HG03342 (cell line): ENCODE measurements around the gene DPP6.

Experiments
- ATAC-seq: cut with Tn5 transposase; IDR thresholded peaks from one replicate; pipeline ENCODE4 v1.9.1; 2021; ENCODE audit warnings: mild to moderate bottlenecking, moderate library complexity; ENCODE audit not compliant: unreplicated experiment

The DPP6 gene

DNA sequence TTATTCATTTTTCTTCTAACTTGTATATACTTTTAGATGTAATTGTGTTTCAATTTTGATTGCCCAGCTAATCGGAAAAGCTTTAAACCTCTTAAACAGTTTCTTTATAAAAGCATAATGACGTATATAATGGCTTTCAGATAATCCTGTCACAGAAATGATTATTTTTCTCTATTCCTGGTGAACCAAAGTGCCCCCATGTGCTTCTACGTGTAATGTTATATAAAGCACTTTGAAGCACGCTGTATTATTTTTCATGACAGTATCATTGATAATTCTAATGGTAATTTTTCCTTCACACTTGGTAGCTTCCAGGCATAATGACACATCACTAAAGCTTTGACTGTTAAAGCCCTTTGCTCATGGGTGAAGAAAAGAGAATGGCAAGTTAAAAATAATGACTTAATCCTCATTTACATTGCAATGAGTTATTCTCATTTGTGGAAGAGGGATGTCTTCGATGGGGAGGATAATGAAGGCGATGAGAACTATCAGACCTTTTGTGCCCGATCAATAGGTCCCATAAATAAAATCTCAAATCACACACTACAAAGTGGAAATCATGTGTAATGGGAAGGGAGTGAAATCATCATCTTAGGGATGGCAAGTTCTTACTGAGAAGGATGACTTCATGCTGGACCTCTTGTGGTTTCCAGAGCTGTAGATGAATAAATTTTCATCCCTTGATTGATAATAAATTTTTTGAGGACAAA lies 460.1 kb downstream of the DPP6 start:
- no peak for ATAC-seq

DNA sequence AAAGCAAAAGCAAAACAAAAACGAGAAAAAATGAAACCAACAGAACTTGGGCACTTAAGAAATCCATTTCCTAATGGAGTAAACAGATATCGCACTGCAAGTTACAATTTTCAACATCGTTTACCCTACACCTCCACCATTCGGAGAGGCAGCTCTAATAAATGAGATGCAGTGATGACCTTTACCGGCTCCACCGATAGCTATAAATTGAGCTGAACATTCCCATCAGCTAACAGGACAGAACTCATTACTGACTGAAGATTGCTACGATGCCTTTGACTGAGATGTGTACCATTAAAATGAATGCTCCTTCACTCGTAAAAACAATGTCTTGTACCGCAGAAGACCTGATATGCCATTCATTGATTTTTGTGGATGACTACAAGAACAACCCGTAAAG lies 465.6 kb downstream of the DPP6 start:
- ATAC-seq = no peak

DNA sequence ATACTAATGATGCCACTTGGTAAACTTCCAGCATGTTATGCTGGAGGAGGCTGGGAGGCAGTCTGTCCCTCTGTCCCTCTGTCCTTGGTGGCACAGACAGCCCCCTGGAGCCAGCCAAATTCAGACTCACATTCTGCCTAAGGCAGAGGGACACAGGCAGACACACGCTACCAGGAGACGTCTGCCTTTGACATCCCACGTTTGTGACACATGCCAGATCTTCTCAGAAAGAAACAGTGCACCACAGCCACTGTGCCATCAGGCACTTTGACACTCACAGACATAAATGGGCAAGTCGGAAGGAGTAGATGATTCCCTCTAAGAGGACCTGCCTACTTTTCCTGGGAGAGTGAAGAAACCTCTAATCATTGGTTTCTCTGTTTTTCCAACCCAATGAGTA lies 467.0 kb downstream of the DPP6 start:
- ATAC-seq = no peak

- no peak for ATAC-seq
Observed at GRCh38 chr7:154530136-154530535, 477.9 kb downstream of the DPP6 start.

DNA sequence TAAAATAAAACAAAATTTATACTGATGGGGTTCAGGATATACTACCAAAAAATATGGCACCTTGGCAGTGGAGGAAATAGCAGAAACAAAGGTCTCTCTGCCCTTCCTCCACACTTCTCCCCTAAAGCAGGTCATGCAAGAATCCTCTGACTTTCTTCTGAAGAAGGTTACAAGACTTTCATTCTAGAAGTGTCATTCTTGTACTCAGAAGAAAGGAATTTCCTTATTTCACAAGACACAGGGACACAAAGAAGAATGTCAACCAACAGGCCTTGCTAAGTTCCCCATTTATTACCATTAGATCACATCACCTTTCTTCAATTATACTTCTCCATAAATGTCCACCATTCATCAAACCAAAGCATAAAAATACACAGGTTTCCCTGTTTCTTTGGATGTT lies 480.6 kb downstream of the DPP6 start:
- no peak for ATAC-seq

DNA sequence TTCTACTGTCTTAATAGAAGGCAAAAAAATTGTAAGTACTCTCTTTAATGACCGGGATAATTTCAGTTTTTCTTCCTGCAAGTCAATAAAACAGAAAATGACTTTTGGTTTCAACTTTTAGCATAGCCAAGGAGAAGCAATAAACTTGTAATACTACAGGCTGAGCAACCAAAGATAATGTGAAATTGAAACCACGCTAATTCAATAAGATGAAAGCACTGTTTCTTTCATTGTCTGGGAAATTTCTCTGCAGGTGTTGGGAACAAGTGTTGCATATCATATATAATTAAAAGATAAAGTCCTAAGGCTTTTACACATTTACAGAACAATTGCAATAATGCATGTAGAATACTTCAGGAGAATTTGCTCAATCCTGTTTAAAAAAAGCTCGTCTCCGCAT lies 488.4 kb downstream of the DPP6 start:
- ATAC-seq = no peak

DNA sequence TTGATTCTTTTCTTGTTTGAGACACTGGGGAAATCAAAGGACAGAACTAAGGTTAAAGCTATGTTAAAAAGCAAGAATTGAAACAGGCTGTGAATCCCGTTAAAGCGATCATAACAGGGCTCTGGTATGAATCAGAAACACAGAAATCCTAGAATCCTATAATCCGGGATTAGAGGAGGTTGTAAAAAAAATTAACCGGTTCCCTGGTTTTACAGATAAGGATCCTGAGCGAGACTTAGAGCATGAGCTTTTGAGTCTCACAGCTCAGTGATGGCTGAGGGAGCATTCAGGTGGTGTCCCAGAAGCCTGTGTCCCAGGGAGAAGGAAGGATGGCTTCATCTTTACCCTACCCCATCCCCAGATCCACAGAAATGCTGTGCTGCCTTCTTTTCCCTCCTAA lies 489.4 kb downstream of the DPP6 start:
- ATAC-seq = no peak

DNA sequence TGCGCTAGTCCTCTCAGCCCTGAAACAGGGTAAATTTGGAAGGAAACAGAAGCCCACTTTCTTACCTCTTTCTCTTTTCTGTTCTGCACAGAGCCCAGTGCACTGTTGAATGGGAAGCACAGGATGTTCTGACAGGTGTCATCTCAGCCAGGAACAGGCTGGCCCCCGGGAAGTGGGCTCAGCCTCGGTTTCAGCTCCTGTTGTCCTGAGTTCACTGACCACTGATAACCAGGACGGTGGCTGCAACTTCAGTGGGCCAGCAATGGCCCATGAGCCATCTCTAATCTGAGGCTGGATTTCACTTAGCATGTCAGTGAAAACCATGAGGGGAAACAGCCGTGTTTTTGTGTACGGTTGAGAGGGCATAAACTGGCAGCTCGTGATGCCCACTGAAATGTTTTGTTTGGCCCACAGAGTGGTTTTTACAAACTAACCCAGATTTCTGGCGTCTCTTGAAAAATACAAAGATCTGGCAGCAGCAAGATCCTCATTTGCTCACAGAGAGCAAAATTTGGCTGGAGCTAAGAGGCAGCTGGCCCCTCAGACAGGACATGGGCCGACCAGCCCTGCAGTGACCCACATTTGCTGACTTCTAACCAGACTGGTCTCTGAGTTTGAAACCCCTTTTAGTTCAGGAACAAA lies 494.9 kb downstream of the DPP6 start:
- ATAC-seq = no peak

- no peak for ATAC-seq
Observed at GRCh38 chr7:154553711-154554265, 501.6 kb downstream of the DPP6 start.

GRCh38 chr7:154559454-154559853 lies 507.3 kb downstream of the DPP6 start:
- no peak for ATAC-seq

DNA sequence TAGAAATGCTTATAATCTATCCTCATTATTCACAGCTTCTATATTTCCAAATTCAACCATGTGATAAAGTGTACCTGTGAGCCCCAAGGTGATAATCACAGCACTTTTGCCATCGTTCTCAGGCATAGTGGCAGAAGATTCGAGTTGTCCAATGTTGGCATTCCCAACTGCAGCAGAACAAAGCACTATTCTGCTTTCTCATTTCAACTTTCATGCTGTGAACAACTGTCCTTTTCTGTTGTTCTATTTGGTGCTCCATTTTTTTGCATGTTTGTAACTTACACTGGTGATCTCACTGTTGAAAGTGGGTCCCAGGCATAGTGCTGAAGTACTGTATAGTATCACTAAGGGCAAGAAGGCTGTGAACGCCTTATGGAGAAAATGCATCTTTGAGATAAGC lies 512.5 kb downstream of the DPP6 start:
- ATAC-seq = no peak

DNA sequence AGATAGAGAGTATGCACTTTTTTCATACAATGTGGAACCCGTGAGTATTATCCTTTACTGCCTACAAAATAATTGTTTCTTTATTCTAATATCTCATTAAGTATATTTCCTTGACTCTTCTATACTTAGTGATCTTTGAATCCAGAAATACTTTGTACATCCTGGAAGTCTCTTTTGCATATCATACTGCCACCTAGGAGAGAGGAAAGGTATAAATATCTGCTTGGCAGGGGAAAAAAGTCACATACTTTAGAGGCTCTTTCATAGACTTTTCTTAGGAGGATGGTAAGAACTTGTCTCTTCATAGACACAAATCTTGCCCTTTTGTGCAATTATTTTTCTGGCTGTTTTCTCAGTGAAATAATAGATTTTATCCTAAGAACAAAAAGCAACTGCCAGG lies 514.7 kb downstream of the DPP6 start:
- no peak for ATAC-seq

- no peak for ATAC-seq
Observed at GRCh38 chr7:154568346-154568745, 516.1 kb downstream of the DPP6 start.

DNA sequence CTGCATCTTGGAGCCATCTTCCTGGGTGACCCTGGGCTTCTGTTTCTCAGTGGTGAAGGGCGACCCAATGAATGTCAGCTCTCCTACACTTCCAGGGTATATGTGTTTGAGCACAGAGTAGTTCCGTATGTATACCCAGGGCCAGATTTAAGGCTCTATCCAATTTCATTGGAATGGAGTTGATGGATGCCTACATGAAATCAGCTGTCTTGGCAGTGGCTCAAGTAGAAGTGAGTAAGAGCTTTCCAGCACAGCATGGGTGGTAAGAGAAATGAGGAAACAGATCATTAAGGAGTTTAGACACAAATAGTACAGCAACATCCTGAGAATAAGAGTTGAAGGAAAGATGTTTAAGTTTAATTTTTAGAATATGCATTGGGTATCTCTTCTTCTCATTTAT lies 517.7 kb downstream of the DPP6 start:
- no peak for ATAC-seq

- ATAC-seq = no peak
Observed at GRCh38 chr7:154571772-154572171, 519.6 kb downstream of the DPP6 start.

DNA sequence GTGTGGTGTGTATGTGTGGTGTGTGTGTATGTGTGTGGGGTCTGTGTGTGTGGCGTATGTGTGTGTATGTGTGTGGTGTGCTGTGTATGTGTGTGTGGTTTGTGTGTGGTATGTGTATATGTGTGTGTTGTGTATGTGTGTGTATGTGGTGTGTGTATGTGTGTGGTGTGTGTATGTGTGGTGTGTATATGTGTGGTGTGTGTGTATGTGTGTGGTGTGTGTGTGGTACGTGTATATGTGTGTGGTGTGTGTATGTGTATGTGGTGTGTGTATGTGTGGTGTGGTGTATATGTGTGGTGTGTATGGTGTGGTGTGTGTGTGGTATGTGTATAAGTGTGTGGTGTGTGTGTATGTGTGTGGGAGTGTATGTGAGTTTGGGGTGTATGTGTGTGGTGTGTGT lies 522.0 kb downstream of the DPP6 start:
- ATAC-seq = no peak

- ATAC-seq = no peak
Observed at GRCh38 chr7:154575497-154575896, 523.3 kb downstream of the DPP6 start.

GRCh38 chr7:154576604-154577003 lies 524.4 kb downstream of the DPP6 start:
- no peak for ATAC-seq

- ATAC-seq = no peak
Observed at GRCh38 chr7:154577141-154577873, 525.1 kb downstream of the DPP6 start.

- no peak for ATAC-seq
Observed at GRCh38 chr7:154578336-154578735, 526.1 kb downstream of the DPP6 start.

- no peak for ATAC-seq
Observed at GRCh38 chr7:154579711-154580110, 527.5 kb downstream of the DPP6 start.
